IMR-90 (cell line): ENCODE results near the gene COL19A1. TPM values are rescaled to one million over a fixed set of nuclear protein-coding genes. Genes with fewer than 3 reads are reported as not detected.

ENCODE experiments used
- ATAC-seq: fragments of 200-7000 bp; cut with Tn5 transposase; 2 replicates; pipeline ENCODE4 v1.9.1; 2020; ENCODE audit warnings: low read depth, mild to moderate bottlenecking, moderate library complexity
- BruUV-seq: library from RNA; stranded (reverse); fragments of 400-500 nt; replicated peaks from 2 replicates; lab custom pipeline; 2021; lab: Mats Ljungman, UMichigan
- CTCF ChIA-PET: fragments of 300-600 bp; formaldehyde crosslinking; extraction: SDS; loops from one replicate; lab custom pipeline; 2021; ENCODE audit warnings: antibody characterized with exemption; lab: Yijun Ruan, JAX
- POLR2A ChIA-PET: fragments of 300-600 bp; sonication (Branson Sonifier 250); formaldehyde crosslinking; loops from one replicate; lab custom pipeline; 2022; ENCODE audit warnings: antibody characterized with exemption; ENCODE audit not compliant: unreplicated experiment; lab: Charles Lee
- DNase-seq: peaks from one replicate; pipeline ENCODE4 v3.0.0; 2013
- H2AFZ ChIP-seq: replicated peaks from 2 replicates; pipeline ENCODE3; 2013; ENCODE audit warnings: low read length, mild to moderate bottlenecking; ENCODE audit not compliant: poor library complexity
- H2AK5ac ChIP-seq: 2 replicates; pipeline ENCODE4 v1.6.1; 2013; ENCODE audit warnings: low read depth, low read length, inconsistent platforms
- H2AK9ac ChIP-seq: replicated peaks from 2 replicates; pipeline ENCODE3; 2013; ENCODE audit warnings: mild to moderate bottlenecking, low read depth, low read length, moderate library complexity; ENCODE audit not compliant: poor library complexity
- H2BK120ac ChIP-seq: 2 replicates; pipeline ENCODE4 v1.6.1; 2013; ENCODE audit warnings: low read depth, low read length, inconsistent platforms
- H2BK15ac ChIP-seq: 3 replicates; pipeline ENCODE4 v1.6.1; 2013; ENCODE audit warnings: low read depth, low read length, inconsistent platforms
- H2BK20ac ChIP-seq: 2 replicates; pipeline ENCODE4 v1.6.1; 2013; ENCODE audit warnings: low read depth, mild to moderate bottlenecking, inconsistent platforms, low read length, moderate library complexity
- H2BK5ac ChIP-seq: 2 replicates; pipeline ENCODE4 v1.6.1; 2013; ENCODE audit warnings: mild to moderate bottlenecking, low read depth, low read length, inconsistent platforms; ENCODE audit not compliant: poor library complexity, severe bottlenecking
- H3K14ac ChIP-seq: replicated peaks from 2 replicates; pipeline ENCODE4 v1.6.1; 2013; ENCODE audit warnings: low read depth, low read length, inconsistent platforms
- H3K18ac ChIP-seq: 2 replicates; pipeline ENCODE4 v1.6.1; 2013; ENCODE audit warnings: low read depth, low read length, control low read depth
- H3K23ac ChIP-seq: 2 replicates; pipeline ENCODE4 v1.6.1; 2013; ENCODE audit warnings: low read depth, low read length, inconsistent platforms
- H3K27ac ChIP-seq: 2 replicates; pipeline ENCODE4 v1.5.1; 2013; ENCODE audit warnings: mild to moderate bottlenecking, control low read depth, low read length; ENCODE audit not compliant: insufficient read depth
- H3K27me3 ChIP-seq: 2 replicates; pipeline ENCODE4 v1.6.1; 2013; ENCODE audit warnings: low read length; ENCODE audit not compliant: control insufficient read depth, insufficient read depth
- H3K36me3 ChIP-seq: 2 replicates; pipeline ENCODE4 v1.6.1; 2013; ENCODE audit warnings: low read length, mixed read lengths; ENCODE audit not compliant: control insufficient read depth, insufficient read depth
- H3K4ac ChIP-seq: 2 replicates; pipeline ENCODE4 v1.6.1; 2013; ENCODE audit warnings: low read depth, low read length, inconsistent platforms
- H3K4me1 ChIP-seq: 2 replicates; pipeline ENCODE4 v1.6.1; 2013; ENCODE audit warnings: low read length, mixed read lengths; ENCODE audit not compliant: control insufficient read depth, insufficient read depth
- H3K4me2 ChIP-seq: 2 replicates; pipeline ENCODE4 v1.6.1; 2013; ENCODE audit warnings: low read depth, mild to moderate bottlenecking, control low read depth, low read length, moderate library complexity
- H3K4me3 ChIP-seq: 2 replicates; pipeline ENCODE4 v1.5.1; 2013; ENCODE audit warnings: low read depth, mild to moderate bottlenecking, control low read depth, low read length, moderate library complexity; ENCODE audit not compliant: insufficient read depth
- H3K56ac ChIP-seq: 2 replicates; pipeline ENCODE4 v1.6.1; 2013; ENCODE audit warnings: low read length, inconsistent platforms; ENCODE audit not compliant: insufficient read depth; ENCODE audit errors: extremely low read depth
- H3K79me1 ChIP-seq, 2 experiments: 2 replicates each; pipeline ENCODE4 v1.6.1; 2013; ENCODE audit warnings: low read length in 2 of 2, inconsistent platforms in 1 of 2, low read depth in 1 of 2
- H3K9ac ChIP-seq: 2 replicates; pipeline ENCODE4 v1.6.1; 2013; ENCODE audit warnings: low read depth, low read length, control low read depth
- H3K9me1 ChIP-seq: 2 replicates; pipeline ENCODE4 v1.6.1; 2013; ENCODE audit warnings: low read length, inconsistent platforms; ENCODE audit not compliant: insufficient read depth
- H3K9me3 ChIP-seq: 2 replicates; pipeline ENCODE4 v1.6.1; 2013; ENCODE audit warnings: low read length; ENCODE audit not compliant: control insufficient read depth, insufficient read depth
- H4K20me1 ChIP-seq: 2 replicates; pipeline ENCODE4 v1.6.1; 2013; ENCODE audit warnings: low read length, inconsistent platforms; ENCODE audit not compliant: insufficient read depth
- H4K5ac ChIP-seq: 2 replicates; pipeline ENCODE4 v1.6.1; 2013; ENCODE audit warnings: mild to moderate bottlenecking, low read depth, low read length, control low read depth
- H4K8ac ChIP-seq, 2 experiments: 2 replicates each; pipeline ENCODE4 v1.6.1; 2013; ENCODE audit warnings: low read depth in 2 of 2, low read length in 2 of 2, control low read depth in 1 of 2, inconsistent platforms in 1 of 2
- H4K91ac ChIP-seq: 2 replicates; pipeline ENCODE4 v1.6.1; 2013; ENCODE audit warnings: low read depth, low read length, inconsistent platforms; ENCODE audit not compliant: insufficient read depth
- BHLHE40 ChIP-seq: fragments of 150-350 bp; IDR thresholded peaks from 2 replicates; pipeline ENCODE4 v1.6.1; 2016; ENCODE audit warnings: mild to moderate bottlenecking, low read depth, low read length
- CEBPB ChIP-seq: IDR thresholded peaks from 2 replicates; pipeline ENCODE4 v1.6.1; 2012; ENCODE audit warnings: low read depth, low read length, improper control_type of control experiment
- CHD1 ChIP-seq: IDR thresholded peaks from 2 replicates; pipeline ENCODE4 v1.6.1; 2012; ENCODE audit warnings: low read depth, low read length, improper control_type of control experiment
- CTCF ChIP-seq: conservative IDR thresholded peaks from 2 replicates; pipeline ENCODE4 v1.5.1; 2012; ENCODE audit warnings: mild to moderate bottlenecking, low read depth, low read length, improper control_type of control experiment
- ELK1 ChIP-seq: fragments of 150-350 bp; IDR thresholded peaks from 2 replicates; pipeline ENCODE4 v1.6.1; 2016; ENCODE audit warnings: low read depth, mild to moderate bottlenecking, low read length, moderate library complexity, borderline replicate concordance
- FOS ChIP-seq: fragments of 150-350 bp; IDR thresholded peaks from 2 replicates; pipeline ENCODE4 v1.6.1; 2016; ENCODE audit warnings: low read depth, low read length
- MAFK ChIP-seq: IDR thresholded peaks from 2 replicates; pipeline ENCODE4 v1.6.1; 2012; ENCODE audit warnings: low read depth, low read length, improper control_type of control experiment
- MAZ ChIP-seq: IDR thresholded peaks from 2 replicates; pipeline ENCODE4 v1.6.1; 2012; ENCODE audit warnings: low read depth, mild to moderate bottlenecking, low read length, improper control_type of control experiment, moderate library complexity, borderline replicate concordance
- MXI1 ChIP-seq: IDR thresholded peaks from 2 replicates; pipeline ENCODE4 v1.6.1; 2012; ENCODE audit warnings: low read depth, mild to moderate bottlenecking, low read length, moderate library complexity, borderline replicate concordance
- NFE2L2 ChIP-seq: fragments of 150-350 bp; IDR thresholded peaks from 2 replicates; pipeline ENCODE4 v1.6.1; 2016; ENCODE audit warnings: low read depth, mild to moderate bottlenecking, low read length
- POLR2A ChIP-seq: IDR thresholded peaks from 2 replicates; pipeline ENCODE4 v1.6.1; 2012; ENCODE audit warnings: mild to moderate bottlenecking, low read depth, low read length
- RAD21 ChIP-seq: IDR thresholded peaks from 2 replicates; pipeline ENCODE4 v1.6.1; 2012; ENCODE audit warnings: low read length, improper control_type of control experiment
- RCOR1 ChIP-seq: IDR thresholded peaks from 2 replicates; pipeline ENCODE4 v1.6.1; 2012; ENCODE audit warnings: mild to moderate bottlenecking, low read length, improper control_type of control experiment; ENCODE audit not compliant: insufficient replicate concordance
- RFX5 ChIP-seq: IDR thresholded peaks from 2 replicates; pipeline ENCODE4 v1.8.0; 2012; ENCODE audit warnings: low read depth, mild to moderate bottlenecking, low read length, moderate library complexity
- SMC3 ChIP-seq: fragments of 150-350 bp; IDR thresholded peaks from 2 replicates; pipeline ENCODE4 v1.6.1; 2016; ENCODE audit warnings: low read depth, mild to moderate bottlenecking, antibody characterized with exemption, low read length, moderate library complexity
- USF2 ChIP-seq: fragments of 150-350 bp; IDR thresholded peaks from 2 replicates; pipeline ENCODE4 v1.6.1; 2017; ENCODE audit warnings: mild to moderate bottlenecking, antibody characterized with exemption, low read length, low read depth
- WGBS, 2 experiments: methylation state at CpG; one replicate each; pipeline versions ENCODE4 v1.1.5 to v1.1.7; 2013; ENCODE audit warnings: missing lambda C conversion rate in 2 of 2; ENCODE audit not compliant: insufficient read length in 1 of 2; ENCODE audit errors: extremely low coverage in 2 of 2; 5-methylcytosine and 5-hydroxymethylcytosine counted together
- dilution Hi-C: fragments of 300-500 bp; cut with HindIII; formaldehyde crosslinking; loops from one replicate; pipeline ENCODE4 v1.14.3; 2018; ENCODE audit warnings: low sequenced_read_pairs; ENCODE audit not compliant: unreplicated experiment
- in situ Hi-C: fragments of 300-500 bp; cut with MboI; formaldehyde crosslinking; loops from 3 replicates; pipeline ENCODE4 v1.14.3; 2019; ENCODE audit warnings: low sequenced_read_pairs, inconsistent platforms, mixed read lengths
- intact Hi-C: fragments of 100-400 bp; cut with micrococcal nuclease; formaldehyde crosslinking; loops from 2 replicates; pipeline ENCODE4 v1.10.0; 2022
- polyA plus RNA-seq, 3 experiments: library from polyadenylated mRNA; depleted of rRNA; stranded (reverse); fragments of >200 nt; gene quantifications; 2 replicates each; pipeline ENCODE4 v1.2.3, GENCODE V29; 2012; ENCODE audit warnings: low replicate concordance in 1 of 3
- total RNA-seq: library from RNA; depleted of rRNA; stranded (reverse); fragments of >200 nt; gene quantifications from 2 replicates; pipeline ENCODE4 v1.2.3, GENCODE V29; 2012

Gene COL19A1
- total and polyA plus RNA-seq, 2 of the 4 experiments (the other 2 are of a cell fraction) = under 0.01 TPM; not detected in 1

GRCh38 chr6:70129341-70129740 lies 263.0 kb downstream of the COL19A1 start:
- no peak overlapping the region for H3K9ac ChIP-seq
- no peak overlapping the region for H2AK9ac ChIP-seq
- no CpG with 5 or more reads among the region's 3 CpGs for WGBS, 2 experiments
- no peak overlapping the region for H3K4me3 ChIP-seq
- H2AK5ac ChIP-seq = no peak overlapping the region
- H4K8ac ChIP-seq = no peak overlapping the region
- BruUV-seq = no TSS peak
- no peak overlapping the region for H3K23ac ChIP-seq
- ChIA-PET POLR2A (no interaction called here), CTCF (no interaction called here)
- ATAC-seq (no peak), DNase-seq (no peak)
- H4K5ac ChIP-seq = no peak overlapping the region
- intact Hi-C loops (no loop called here), in situ Hi-C loops (no loop called here), dilution Hi-C loops (no loop called here)
- no peak overlapping the region for H2BK20ac ChIP-seq
- no peak overlapping the region for H3K14ac ChIP-seq
- no peak overlapping the region for H2BK15ac ChIP-seq
- no peaks in the 10 kb centered on the region for H4K20me1 ChIP-seq
- no peak overlapping the region for H3K27ac ChIP-seq
- H3K27me3 ChIP-seq = no peaks in the 10 kb centered on the region
- no peak overlapping the region for H3K4ac ChIP-seq
- TF ChIP-seq MAZ (no peak), CHD1 (no peak), MXI1 (no peak), NFE2L2 (no peak), USF2 (no peak), CTCF (no peak), FOS (no peak), POLR2A (no peak), BHLHE40 (no peak), ELK1 (no peak), SMC3 (no peak), MAFK (no peak), RAD21 (no peak), CEBPB (no peak), RFX5 (no peak), RCOR1 (no peak)
- H4K91ac ChIP-seq = no peak overlapping the region
- no peak overlapping the region for H3K56ac ChIP-seq
- H3K4me2 ChIP-seq = no peak overlapping the region
- H2AFZ ChIP-seq = no peak overlapping the region
- no peaks in the 10 kb centered on the region for H3K36me3 ChIP-seq
- H3K4me1 ChIP-seq = no peaks in the 10 kb centered on the region
- no peak overlapping the region for H3K18ac ChIP-seq
- H3K9me3 ChIP-seq = no peaks in the 10 kb centered on the region
- H3K79me1 ChIP-seq = no peaks in the 10 kb centered on the region
- H2BK120ac ChIP-seq = no peak overlapping the region
- no peak overlapping the region for H2BK5ac ChIP-seq
- H3K9me1 ChIP-seq = no peaks in the 10 kb centered on the region
